Left lung (tissue), 10 donors: Measurements from ENCODE around the gene TEX28. TPM values are rescaled to one million over a fixed set of nuclear protein-coding genes. Genes with fewer than 3 reads are reported as not detected.
"Not testable (repeated sequence)": the region's sequence is repeated elsewhere in the genome, so short reads cannot be mapped to it uniquely, and the experiment has no call there.

Experiments used
- ATAC-seq: fragments of 200-7000 bp; cut with Tn5 transposase; one replicate; pipeline ENCODE4 v1.9.1; 2020; ENCODE audit warnings: moderate library complexity
- DNase-seq, 4 donors: peaks; one replicate each; pipeline ENCODE4 v3.0.0-alpha.2; 2013 to 2020
- H3K27ac ChIP-seq, 2 donors: fragments of 200-600 bp; sonication (generic) in 1 of 2; one replicate each; pipeline versions ENCODE4 v1.5.0 to v1.8.0; 2020 to 2021
- H3K27me3 ChIP-seq, 2 donors: fragments of 200-600 bp; sonication (generic) in 1 of 2; one replicate each; pipeline versions ENCODE4 v1.5.0 to v1.8.0; 2020 to 2021
- H3K36me3 ChIP-seq, 2 donors: fragments of 200-600 bp; sonication (generic) in 1 of 2; one replicate each; pipeline versions ENCODE4 v1.5.0 to v1.8.0; 2020 to 2021
- H3K4me1 ChIP-seq, 2 donors: fragments of 200-600 bp; one replicate each; pipeline ENCODE4 v1.8.0; 2021
- H3K4me3 ChIP-seq, 2 donors: fragments of 200-600 bp; sonication (generic) in 1 of 2; one replicate each; pipeline versions ENCODE4 v1.5.0 to v1.8.0; 2020 to 2021; ENCODE audit warnings: mild to moderate bottlenecking in 1 of 2
- H3K9me3 ChIP-seq, 2 donors: fragments of 200-600 bp; sonication (generic) in 1 of 2; one replicate each; pipeline versions ENCODE4 v1.5.0 to v1.8.0; 2020 to 2021
- intact Hi-C, 2 donors: fragments of 100-400 bp; cut with DNase I; formaldehyde crosslinking; loops; one replicate each; pipeline versions ENCODE4 v1.11.2 to v1.14.2; 2022
- polyA plus RNA-seq, 6 donors: library from polyadenylated mRNA; unstranded; fragments of 120-200 nt; gene quantifications; one replicate each; pipeline ENCODE4 v1.2.1, GENCODE V29; 2013; ENCODE audit not compliant: insufficient read length in 6 of 6
- total RNA-seq, 2 donors: library from RNA; stranded (reverse); fragmentation: NEBNext Ultra II Directional; extraction: Animal tissue kit (Norgen Biotek cat#: 25700); gene quantifications; one replicate each; pipeline ENCODE4 v1.2.1, GENCODE V29; 2021
- TF ChIP-seq, protein P1 (sequence below), 2 donors: fragments of 200-600 bp; sonication (generic) in 1 of 2; IDR thresholded peaks; one replicate each; pipeline versions ENCODE4 v1.5.0 to v1.8.0; 2021; ENCODE audit warnings: antibody characterized with exemption in 2 of 2
- donor health status: DM: no; HTN: yes; CAD: no.
- donor health status: DM: no; HTN: no; CAD: no.

The TEX28 gene
- total and polyA plus RNA-seq, 8 donors: not detected

DNA sequence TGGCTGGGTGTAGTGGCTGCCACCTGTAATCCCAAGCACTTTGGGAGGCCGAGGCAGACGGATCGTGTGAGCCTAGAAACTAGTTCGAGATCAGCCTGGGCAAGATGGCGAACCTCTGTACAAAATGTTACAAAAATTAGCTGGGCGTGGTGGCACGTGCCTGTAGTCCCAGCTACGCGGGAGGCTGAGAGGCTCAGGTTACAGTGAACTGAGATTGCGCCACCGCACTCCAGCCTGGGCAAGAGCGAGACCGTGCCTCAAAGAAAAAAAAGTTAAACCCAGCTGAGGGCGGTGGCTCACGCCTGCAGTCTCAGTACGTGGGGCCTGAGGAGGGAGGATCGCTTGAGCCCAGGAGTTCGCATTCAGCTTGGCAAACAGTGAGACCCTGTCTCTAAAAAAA lies 1.8 kb upstream of the TEX28 start:
- no peak overlapping the region for H3K27ac ChIP-seq
- H3K4me1 ChIP-seq: no peaks in the 10 kb centered on the region
- intact Hi-C loops: no loop called here
- H3K27me3 ChIP-seq: no peaks in the 10 kb centered on the region
- no peaks in the 10 kb centered on the region for H3K36me3 ChIP-seq
- no peak overlapping the region for H3K4me3 ChIP-seq
- no peaks in the 10 kb centered on the region for H3K9me3 ChIP-seq
- DNase-seq (no peak), ATAC-seq (no peak)
- TF ChIP-seq, protein P1, sequence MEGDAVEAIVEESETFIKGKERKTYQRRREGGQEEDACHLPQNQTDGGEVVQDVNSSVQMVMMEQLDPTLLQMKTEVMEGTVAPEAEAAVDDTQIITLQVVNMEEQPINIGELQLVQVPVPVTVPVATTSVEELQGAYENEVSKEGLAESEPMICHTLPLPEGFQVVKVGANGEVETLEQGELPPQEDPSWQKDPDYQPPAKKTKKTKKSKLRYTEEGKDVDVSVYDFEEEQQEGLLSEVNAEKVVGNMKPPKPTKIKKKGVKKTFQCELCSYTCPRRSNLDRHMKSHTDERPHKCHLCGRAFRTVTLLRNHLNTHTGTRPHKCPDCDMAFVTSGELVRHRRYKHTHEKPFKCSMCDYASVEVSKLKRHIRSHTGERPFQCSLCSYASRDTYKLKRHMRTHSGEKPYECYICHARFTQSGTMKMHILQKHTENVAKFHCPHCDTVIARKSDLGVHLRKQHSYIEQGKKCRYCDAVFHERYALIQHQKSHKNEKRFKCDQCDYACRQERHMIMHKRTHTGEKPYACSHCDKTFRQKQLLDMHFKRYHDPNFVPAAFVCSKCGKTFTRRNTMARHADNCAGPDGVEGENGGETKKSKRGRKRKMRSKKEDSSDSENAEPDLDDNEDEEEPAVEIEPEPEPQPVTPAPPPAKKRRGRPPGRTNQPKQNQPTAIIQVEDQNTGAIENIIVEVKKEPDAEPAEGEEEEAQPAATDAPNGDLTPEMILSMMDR (IDR thresholded peaks at IDR 0.05): no peak

DNA sequence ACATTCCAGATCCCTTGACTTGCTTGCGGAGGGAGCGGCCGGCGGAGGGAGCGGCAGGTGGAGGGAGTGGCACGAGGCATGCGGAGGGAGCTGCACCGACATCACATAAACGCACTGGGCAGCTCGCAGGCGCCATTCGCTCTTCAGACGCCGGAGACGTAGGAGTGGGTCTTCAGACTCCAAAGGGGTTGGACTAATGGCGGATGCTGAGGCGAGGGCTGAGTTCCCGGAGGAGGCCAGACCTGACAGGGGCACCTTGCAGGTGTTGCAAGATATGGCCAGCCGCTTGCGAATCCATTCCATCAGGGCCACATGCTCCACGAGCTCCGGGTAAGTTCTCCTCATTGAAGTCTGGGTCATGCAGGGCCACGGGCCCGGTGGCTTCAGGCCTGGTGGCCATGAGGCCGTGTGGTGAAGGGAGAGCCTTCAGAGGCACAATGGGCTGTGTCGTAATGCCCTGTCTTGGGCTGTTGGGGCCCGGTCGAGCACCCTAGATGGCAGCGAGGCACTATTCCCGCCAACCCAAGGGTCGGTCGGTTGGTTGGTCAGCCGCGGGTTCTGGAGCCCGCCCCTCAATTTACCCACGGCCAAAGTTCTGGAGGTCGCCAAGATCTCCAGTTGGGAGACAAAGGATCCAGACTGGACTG lies 863 bp upstream of the TEX28 start, which contains the start of gene TKTL1:
TKTL1 (plus strand) TSS at position 132 of the 647 bp plus-strand sequence; CDS start at position 197, 65 bp downstream.
- Histone ChIP-seq H3K27ac (no peak within 1 kb of the TSS), H3K27me3 (no peaks in the 10 kb centered on the region), H3K36me3 (no peaks in the 10 kb centered on the region), H3K4me3 (no peak within 1 kb of the TSS), H3K4me1 (no peaks in the 10 kb centered on the region), H3K9me3 (no peaks in the 10 kb centered on the region)
- TF ChIP-seq, protein P1 (IDR thresholded peaks at IDR 0.05): no peak
- DNase-seq: no peak
- intact Hi-C loops: no loop called here
- no peak for ATAC-seq

DNA sequence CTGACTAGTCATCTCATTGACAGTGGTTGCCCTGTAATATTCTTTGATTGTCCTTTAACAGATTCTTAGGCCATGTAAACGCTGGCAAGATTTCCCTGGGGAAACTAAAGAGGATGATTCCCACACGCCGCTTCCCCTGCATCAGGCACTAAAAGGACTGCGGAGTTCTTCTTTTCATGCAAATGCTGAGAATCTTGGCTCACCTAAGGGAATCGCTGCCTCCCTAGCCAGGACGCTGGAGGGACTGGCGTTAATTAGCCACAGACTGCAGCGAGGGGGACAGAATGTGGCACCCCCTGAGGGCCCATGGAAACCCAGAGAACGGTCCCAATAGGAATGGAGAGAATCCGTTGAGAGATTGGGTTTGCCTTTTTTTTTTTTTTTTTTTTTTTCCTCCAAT lies 8.5 kb downstream of the TEX28 start:
- H3K27me3 ChIP-seq, H3K27ac ChIP-seq, intact Hi-C loops, H3K4me3 ChIP-seq, ATAC-seq, H3K9me3 ChIP-seq, H3K36me3 ChIP-seq, H3K4me1 ChIP-seq, DNase-seq: not testable (repeated sequence)

DNA sequence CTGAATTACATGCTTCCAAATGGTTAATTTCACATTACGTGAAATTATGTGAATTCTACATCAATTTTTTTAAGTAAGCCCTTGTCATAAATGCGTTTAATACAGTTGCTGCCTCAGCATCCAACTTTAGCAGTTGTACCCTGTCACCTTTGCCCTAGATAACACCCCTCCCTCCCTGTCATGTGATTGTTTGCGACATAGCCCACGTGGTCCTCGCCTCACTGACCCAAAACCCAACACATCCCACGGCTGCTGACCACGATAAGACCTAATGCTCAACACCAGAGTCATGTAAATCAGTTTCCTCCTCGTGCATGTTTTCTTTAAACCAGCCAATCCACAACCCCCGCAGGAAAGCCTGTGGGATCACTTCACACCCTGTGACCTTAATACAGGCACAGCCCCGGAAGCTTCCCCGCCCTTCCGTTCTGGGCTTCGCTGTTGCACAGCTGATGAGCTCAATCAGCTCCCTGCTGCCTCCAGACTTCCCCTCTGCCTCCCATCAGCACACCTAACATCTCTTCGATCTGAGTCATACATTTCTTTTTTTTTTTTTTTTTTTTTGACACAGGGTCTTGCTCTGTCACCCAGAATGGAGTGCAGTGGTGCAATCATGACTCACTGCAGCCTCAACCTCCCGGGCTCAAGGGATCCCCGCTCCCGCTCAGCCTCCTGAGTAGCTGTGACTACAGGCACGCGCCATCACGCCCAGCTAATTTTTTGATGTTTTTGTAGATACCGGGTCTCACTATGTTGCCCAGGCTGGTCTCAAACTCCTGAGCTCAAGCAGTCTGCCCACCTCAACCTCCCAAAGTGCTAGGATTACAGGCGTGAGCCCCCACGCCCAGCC lies 10.2 kb downstream of the TEX28 start:
- H3K36me3 ChIP-seq, H3K27ac ChIP-seq, H3K9me3 ChIP-seq, H3K27me3 ChIP-seq, DNase-seq, intact Hi-C loops, H3K4me1 ChIP-seq, H3K4me3 ChIP-seq: not testable (repeated sequence)
- peak; percentile 91 for ATAC-seq

DNA sequence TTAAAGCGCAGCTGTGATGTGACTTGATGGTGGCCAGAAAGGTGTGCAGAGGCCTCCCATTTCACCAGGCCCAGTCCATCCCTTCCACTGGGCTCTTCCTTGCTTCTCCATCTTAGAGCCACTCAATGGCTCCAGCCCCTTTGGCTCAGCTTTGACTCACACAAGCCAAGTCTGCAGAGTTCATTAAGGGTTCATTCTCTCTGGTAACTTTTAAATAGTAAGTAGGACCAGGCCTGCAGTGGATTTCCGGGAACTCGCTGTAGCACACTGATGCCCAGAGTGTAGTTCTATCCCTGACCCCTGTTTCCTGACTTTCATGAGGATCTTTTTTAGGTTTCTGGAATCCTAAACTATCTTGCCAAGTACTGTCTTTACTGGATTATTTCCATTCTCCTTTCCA lies 25.7 kb downstream of the TEX28 start:
- H3K27me3 ChIP-seq, H3K9me3 ChIP-seq, DNase-seq, H3K36me3 ChIP-seq, intact Hi-C loops, H3K4me1 ChIP-seq, H3K27ac ChIP-seq, H3K4me3 ChIP-seq, ATAC-seq: not testable (repeated sequence)

DNA sequence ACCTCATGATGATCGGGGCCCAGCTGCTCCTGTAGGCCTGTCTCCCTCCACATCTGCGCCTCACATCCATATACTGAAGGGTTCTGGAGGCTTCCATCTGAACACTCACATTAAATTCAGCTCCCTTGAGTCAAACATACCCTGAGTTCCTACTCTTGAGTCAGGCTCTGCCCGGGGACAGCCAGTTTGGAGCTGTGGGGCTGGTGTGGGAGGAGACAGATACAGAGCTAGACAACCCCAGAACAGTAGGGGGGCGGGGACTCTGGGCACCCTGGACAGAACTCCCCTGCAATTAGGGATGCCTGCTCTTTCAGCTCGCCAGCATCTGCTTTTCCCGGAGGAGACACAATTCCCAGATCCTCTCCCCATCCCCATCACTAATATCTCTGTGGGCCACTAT lies 31.9 kb downstream of the TEX28 start:
- H3K36me3 ChIP-seq, DNase-seq, H3K9me3 ChIP-seq, ATAC-seq, H3K4me3 ChIP-seq, H3K27me3 ChIP-seq, H3K4me1 ChIP-seq, H3K27ac ChIP-seq, intact Hi-C loops: not testable (repeated sequence)

DNA sequence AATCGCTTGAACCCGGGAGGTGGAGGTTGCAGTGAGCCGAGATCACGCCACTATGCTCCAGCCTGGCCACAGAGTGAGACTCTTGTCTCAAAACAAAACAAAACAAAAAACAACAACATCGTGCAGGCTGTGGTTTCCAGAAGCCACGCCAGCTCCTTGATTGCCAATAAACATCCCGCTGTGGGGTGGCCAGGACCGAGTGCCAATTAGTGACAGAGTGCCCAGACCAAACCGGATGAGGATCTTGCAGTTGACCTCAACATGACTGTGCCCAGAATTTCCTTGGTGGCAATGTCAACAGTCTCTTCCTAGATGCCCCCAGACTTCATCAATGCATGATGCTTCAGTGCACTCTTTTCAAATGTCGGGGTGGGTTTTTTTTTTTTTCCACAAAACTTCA lies 36.2 kb downstream of the TEX28 start:
- H3K27ac ChIP-seq, ATAC-seq, DNase-seq, intact Hi-C loops, H3K4me3 ChIP-seq, H3K36me3 ChIP-seq, H3K9me3 ChIP-seq, H3K4me1 ChIP-seq, H3K27me3 ChIP-seq: not testable (repeated sequence)

DNA sequence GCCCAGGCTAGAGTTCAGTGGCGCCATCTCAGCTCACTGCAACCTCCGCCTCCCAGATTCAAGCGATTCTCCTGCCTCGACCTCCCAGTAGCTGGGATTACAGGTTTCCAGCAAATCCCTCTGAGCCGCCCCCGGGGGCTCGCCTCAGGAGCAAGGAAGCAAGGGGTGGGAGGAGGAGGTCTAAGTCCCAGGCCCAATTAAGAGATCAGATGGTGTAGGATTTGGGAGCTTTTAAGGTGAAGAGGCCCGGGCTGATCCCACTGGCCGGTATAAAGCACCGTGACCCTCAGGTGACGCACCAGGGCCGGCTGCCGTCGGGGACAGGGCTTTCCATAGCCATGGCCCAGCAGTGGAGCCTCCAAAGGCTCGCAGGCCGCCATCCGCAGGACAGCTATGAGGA lies 37.6 kb downstream of the TEX28 start, which contains the start of gene OPN1MW3:
OPN1MW3 (plus strand) TSS at position 301 of the 400 bp plus-strand sequence; CDS start at position 339, 38 bp downstream.
- H3K27ac ChIP-seq, H3K4me3 ChIP-seq, DNase-seq, H3K9me3 ChIP-seq, ATAC-seq, H3K36me3 ChIP-seq, intact Hi-C loops, H3K4me1 ChIP-seq, H3K27me3 ChIP-seq: not testable (repeated sequence)

DNA sequence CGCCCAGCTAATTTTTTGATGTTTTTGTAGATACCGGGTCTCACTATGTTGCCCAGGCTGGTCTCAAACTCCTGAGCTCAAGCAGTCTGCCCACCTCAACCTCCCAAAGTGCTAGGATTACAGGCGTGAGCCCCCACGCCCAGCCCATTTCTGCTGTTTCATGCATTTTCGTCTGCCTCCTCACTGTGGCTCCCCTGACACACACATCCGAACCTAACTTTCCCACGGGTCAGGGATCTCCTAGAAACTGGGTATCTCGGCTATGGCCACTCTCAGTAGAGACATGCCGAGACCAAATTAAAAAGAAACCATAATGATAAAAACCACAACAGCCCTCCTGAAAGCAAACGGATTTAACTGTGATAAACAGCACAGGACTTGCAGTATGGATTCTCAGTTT lies 46.8 kb downstream of the TEX28 start:
- H3K9me3 ChIP-seq, DNase-seq, intact Hi-C loops, H3K36me3 ChIP-seq, ATAC-seq, H3K4me3 ChIP-seq, H3K27me3 ChIP-seq, H3K27ac ChIP-seq, H3K4me1 ChIP-seq: not testable (repeated sequence)

DNA sequence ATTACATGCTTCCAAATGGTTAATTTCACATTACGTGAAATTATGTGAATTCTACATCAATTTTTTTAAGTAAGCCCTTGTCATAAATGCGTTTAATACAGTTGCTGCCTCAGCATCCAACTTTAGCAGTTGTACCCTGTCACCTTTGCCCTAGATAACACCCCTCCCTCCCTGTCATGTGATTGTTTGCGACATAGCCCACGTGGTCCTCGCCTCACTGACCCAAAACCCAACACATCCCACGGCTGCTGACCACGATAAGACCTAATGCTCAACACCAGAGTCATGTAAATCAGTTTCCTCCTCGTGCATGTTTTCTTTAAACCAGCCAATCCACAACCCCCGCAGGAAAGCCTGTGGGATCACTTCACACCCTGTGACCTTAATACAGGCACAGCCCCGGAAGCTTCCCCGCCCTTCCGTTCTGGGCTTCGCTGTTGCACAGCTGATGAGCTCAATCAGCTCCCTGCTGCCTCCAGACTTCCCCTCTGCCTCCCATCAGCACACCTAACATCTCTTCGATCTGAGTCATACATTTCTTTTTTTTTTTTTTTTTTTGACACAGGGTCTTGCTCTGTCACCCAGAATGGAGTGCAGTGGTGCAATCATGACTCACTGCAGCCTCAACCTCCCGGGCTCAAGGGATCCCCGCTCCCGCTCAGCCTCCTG lies 47.4 kb downstream of the TEX28 start:
- H3K27me3 ChIP-seq, intact Hi-C loops, H3K27ac ChIP-seq, DNase-seq, H3K4me3 ChIP-seq, H3K9me3 ChIP-seq, H3K4me1 ChIP-seq, H3K36me3 ChIP-seq: not testable (repeated sequence)
- ATAC-seq: peak; percentile 91

DNA sequence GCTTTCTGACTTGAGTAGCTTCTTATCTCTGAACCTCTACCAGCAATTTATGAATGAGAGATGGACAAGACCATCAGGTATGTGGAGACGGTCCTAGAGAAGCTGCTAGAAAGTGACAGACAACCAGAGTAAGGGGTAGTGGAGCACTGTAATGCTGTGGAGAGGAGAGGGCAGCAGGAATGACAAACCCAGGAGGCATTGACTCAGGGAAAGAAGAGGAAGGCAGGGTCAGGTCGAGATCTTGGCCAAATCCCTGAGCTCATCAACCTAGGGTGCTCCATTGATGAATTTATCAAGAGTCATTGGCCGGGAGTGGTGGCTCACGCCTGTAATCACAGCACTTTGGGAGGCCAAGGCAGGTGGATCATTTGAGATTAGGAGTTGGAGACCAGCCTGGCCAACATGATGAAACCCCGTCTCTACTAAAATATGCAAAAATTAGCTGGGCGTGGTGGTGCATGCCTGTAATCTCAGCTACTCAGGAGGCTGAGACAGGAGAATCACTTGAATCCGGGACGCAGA lies 54.9 kb downstream of the TEX28 start:
- intact Hi-C loops, H3K9me3 ChIP-seq, H3K27ac ChIP-seq, H3K4me3 ChIP-seq, ATAC-seq, H3K36me3 ChIP-seq, DNase-seq, H3K4me1 ChIP-seq, H3K27me3 ChIP-seq: not testable (repeated sequence)
